Gastrocnemius medialis (tissue), 4 donors: ENCODE measurements around the gene TMCC3.
"Not testable (repeated sequence)": the region's sequence is repeated elsewhere in the genome, so short reads cannot be mapped to it uniquely, and the experiment has no call there.

ENCODE experiments used
- POLR2A ChIP-seq, 2 donors: fragments of 450-650 bp; IDR thresholded peaks; one replicate each; pipeline ENCODE4 v1.6.1; 2017; ENCODE audit warnings: antibody characterized with exemption in 2 of 2, mild to moderate bottlenecking in 2 of 2, moderate library complexity in 2 of 2
- TF ChIP-seq, protein P1 (sequence below), 5 experiments: fragments of 450-650 bp in 3 of 5; fragments of 200-600 bp in 2 of 5; sonication (generic) in 2 of 5; IDR thresholded peaks in 4 of 5; conservative IDR thresholded peaks in 1 of 5; 1 replicate in 4 of 5; 2 replicates in 1 of 5; pipeline ENCODE4 v1.5.1; 2016 to 2019; ENCODE audit warnings: antibody characterized with exemption in 5 of 5, mild to moderate bottlenecking in 3 of 5, moderate library complexity in 3 of 5

DNA sequence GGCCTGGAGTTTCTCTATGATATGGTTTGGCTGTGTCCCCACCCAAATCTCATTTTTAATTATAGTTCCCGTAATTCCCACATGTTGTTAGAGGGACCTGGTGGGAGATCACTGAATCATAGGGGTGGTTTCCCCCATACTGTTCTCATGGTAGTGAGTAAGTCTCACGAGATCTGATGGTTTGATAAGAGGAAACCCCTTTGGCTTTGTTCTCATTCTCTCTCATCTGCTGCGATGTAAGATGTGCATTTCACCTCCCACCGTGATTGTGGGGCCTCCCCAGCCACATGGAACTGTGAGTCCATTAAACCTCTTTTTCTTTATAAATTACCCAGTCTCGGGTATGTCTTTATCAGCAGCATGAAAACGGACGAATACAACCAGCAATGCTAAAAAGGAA lies 42.5 kb upstream of the TMCC3 start:
- TF ChIP-seq, protein P1, sequence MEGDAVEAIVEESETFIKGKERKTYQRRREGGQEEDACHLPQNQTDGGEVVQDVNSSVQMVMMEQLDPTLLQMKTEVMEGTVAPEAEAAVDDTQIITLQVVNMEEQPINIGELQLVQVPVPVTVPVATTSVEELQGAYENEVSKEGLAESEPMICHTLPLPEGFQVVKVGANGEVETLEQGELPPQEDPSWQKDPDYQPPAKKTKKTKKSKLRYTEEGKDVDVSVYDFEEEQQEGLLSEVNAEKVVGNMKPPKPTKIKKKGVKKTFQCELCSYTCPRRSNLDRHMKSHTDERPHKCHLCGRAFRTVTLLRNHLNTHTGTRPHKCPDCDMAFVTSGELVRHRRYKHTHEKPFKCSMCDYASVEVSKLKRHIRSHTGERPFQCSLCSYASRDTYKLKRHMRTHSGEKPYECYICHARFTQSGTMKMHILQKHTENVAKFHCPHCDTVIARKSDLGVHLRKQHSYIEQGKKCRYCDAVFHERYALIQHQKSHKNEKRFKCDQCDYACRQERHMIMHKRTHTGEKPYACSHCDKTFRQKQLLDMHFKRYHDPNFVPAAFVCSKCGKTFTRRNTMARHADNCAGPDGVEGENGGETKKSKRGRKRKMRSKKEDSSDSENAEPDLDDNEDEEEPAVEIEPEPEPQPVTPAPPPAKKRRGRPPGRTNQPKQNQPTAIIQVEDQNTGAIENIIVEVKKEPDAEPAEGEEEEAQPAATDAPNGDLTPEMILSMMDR (IDR thresholded peaks at IDR 0.05 in 4 of 5, conservative IDR thresholded peaks at IDR 0.05 in 1 of 5), result not testable (repeated sequence)
- TF ChIP-seq POLR2A (IDR thresholded peaks at IDR 0.05), result not testable (repeated sequence)
